Left ventricle myocardium inferior (tissue), 1 donor: ENCODE measurements around the gene AXIN1. TPM values are rescaled to one million over a fixed set of nuclear protein-coding genes. Genes with fewer than 3 reads are reported as not detected.
A peak's percentile ranks its signal among the peaks of the same experiment; 100 is the strongest.
"Not testable (repeated sequence)": the region's sequence is repeated elsewhere in the genome, so short reads cannot be mapped to it uniquely, and the experiment has no call there.

Experiments
- DNase-seq: peaks from one replicate; pipeline ENCODE4 v3.0.0-alpha.2; 2020
- H3K27ac ChIP-seq: fragments of 200-600 bp; replicated peaks from 2 replicates; pipeline ENCODE4 v1.8.0; 2021
- H3K27me3 ChIP-seq: fragments of 200-600 bp; 2 replicates; pipeline ENCODE4 v1.8.0; 2021; ENCODE audit warnings: low read depth
- H3K36me3 ChIP-seq: fragments of 200-600 bp; 2 replicates; pipeline ENCODE4 v1.8.0; 2021
- H3K4me1 ChIP-seq: fragments of 200-600 bp; 2 replicates; pipeline ENCODE4 v1.8.0; 2021
- H3K4me3 ChIP-seq: fragments of 200-600 bp; 2 replicates; pipeline ENCODE4 v1.8.0; 2021; ENCODE audit warnings: mild to moderate bottlenecking, moderate library complexity
- H3K9me3 ChIP-seq: fragments of 200-600 bp; replicated peaks from 2 replicates; pipeline ENCODE4 v1.8.0; 2021
- intact Hi-C: fragments of 100-400 bp; cut with micrococcal nuclease; formaldehyde crosslinking; loops from one replicate; pipeline ENCODE4 v1.11.0; 2022
- total RNA-seq: library from RNA; stranded (reverse); fragmentation: NEBNext Ultra II Directional; extraction: Animal tissue kit (Norgen Biotek cat#: 25700); gene quantifications from one replicate; pipeline ENCODE4 v1.2.1, GENCODE V29; 2021
- TF ChIP-seq, protein P1 (sequence below): fragments of 200-600 bp; IDR thresholded peaks from 2 replicates; pipeline ENCODE4 v1.8.0; 2021; ENCODE audit warnings: antibody characterized with exemption, mild to moderate bottlenecking, borderline replicate concordance
- donor health status: DM: no; HTN: yes; CAD: no; lungs with severe emphysema.

Gene AXIN1
- total RNA-seq, 1 donor from 2014 or later = 12.2 TPM

DNA sequence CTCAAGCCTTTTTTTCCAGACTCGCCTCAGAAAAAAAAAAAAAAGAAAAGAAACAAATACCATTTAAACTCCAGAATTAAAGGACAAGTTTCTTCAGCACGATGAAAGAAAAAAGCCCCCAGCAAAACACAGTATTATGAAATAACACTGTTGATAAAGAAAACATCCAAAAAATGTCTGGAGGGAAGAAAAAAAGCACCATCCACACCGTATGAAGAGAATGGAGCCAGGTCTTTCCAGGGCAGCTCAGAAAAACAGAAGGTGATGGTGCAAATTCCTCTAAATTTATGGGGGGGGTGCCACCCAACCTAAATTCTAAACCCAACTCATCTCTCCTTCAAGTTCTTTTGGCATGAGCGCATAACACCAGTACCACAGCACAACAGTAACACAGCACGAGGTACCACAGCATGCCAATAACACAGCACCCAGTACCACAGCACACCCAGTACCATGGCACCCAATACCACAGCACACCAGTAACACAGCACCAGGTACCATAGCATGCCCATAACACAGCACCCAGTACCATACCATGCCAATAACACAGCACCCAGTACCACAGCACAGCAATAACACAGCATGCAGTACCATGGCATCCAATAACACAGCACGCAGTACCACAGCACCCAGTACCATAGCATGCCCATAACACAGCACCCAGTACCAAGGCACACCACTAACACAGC, 19.0 kb downstream of the AXIN1 start:
- Histone ChIP-seq H3K9me3 (no peaks in the 10 kb centered on the region), H3K36me3 (no peaks in the 10 kb centered on the region), H3K27me3 (no peaks in the 10 kb centered on the region), H3K4me3 (no peak overlapping the region), H3K27ac (no peak overlapping the region), H3K4me1 (peaks cover 15% of the 10 kb centered on the region)
- TF ChIP-seq, protein P1, sequence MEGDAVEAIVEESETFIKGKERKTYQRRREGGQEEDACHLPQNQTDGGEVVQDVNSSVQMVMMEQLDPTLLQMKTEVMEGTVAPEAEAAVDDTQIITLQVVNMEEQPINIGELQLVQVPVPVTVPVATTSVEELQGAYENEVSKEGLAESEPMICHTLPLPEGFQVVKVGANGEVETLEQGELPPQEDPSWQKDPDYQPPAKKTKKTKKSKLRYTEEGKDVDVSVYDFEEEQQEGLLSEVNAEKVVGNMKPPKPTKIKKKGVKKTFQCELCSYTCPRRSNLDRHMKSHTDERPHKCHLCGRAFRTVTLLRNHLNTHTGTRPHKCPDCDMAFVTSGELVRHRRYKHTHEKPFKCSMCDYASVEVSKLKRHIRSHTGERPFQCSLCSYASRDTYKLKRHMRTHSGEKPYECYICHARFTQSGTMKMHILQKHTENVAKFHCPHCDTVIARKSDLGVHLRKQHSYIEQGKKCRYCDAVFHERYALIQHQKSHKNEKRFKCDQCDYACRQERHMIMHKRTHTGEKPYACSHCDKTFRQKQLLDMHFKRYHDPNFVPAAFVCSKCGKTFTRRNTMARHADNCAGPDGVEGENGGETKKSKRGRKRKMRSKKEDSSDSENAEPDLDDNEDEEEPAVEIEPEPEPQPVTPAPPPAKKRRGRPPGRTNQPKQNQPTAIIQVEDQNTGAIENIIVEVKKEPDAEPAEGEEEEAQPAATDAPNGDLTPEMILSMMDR = no peak
- no peak for DNase-seq
- intact Hi-C loops = no loop called here

- H3K27ac ChIP-seq, DNase-seq, H3K27me3 ChIP-seq, intact Hi-C loops, H3K4me3 ChIP-seq, H3K36me3 ChIP-seq, H3K9me3 ChIP-seq: not testable (repeated sequence)
- H3K4me1 ChIP-seq = peaks cover 31% of the 10 kb centered on the region
Measured at GRCh38 chr16:331181-331814, 21.2 kb downstream of the AXIN1 start.

DNA sequence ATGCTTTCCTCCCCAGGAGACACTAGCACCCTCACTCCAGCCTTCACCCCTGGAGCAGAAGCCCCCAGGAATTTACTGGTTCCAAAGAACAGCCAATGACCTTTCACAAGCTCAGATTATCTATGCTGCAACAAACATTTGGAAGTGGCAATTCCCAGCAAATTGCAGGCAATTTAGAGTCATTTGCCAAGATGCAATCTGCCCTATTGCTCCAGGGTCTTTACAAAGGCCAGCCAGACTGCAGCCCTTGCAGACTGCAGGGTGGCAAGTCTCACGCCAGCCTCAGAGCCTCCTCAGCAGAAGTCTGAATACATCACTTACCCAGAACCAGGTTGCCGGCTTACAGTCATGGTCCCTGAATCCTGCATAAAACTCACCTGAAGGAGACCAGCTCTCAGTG, 21.8 kb downstream of the AXIN1 start:
- intact Hi-C loops = no loop called here
- no peak overlapping the region for H3K4me3 ChIP-seq
- TF ChIP-seq, protein P1 = no peak
- H3K36me3 ChIP-seq = no peaks in the 10 kb centered on the region
- H3K9me3 ChIP-seq = no peaks in the 10 kb centered on the region
- peaks cover 28% of the 10 kb centered on the region for H3K4me1 ChIP-seq
- no peaks in the 10 kb centered on the region for H3K27me3 ChIP-seq
- DNase-seq = no peak
- H3K27ac ChIP-seq = no peak overlapping the region

DNA sequence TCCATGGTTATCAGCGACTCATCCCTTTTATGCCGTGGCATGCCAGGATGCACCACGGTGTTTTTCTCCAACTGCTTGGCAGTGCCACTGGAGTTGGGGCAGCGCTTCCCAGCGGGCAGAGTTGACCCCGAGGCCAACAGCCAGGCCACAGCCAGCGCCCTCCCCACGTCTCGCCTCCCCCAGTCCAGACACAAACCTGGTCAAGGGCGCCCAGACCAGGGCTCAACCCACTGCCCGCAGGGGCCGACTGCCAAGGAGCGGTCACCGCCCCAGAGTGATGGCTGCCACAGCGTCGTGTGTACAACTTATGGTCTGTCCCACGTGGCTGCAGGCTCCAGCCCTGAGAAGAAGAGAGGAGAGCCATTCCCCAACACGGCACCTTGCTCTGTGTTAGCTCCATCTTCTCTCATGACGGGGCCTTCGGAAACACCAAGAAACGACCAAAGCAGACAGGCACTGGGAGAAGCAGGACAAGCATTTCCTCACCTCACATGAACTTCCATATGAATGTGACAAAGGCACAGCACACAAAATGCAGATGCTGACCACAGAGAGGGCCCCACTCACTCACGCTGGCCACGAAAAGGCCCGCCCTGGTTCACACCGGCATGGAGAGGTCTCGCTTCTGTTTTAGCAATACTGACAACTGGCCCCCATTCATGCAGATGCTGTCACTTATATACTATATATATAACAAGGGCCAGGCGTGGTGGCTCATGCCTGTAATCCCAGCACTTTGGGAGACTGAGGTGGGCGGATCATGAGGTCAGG, 27.0 kb downstream of the AXIN1 start:
- H3K4me1 ChIP-seq = peaks cover 39% of the 10 kb centered on the region
- DNase-seq = no peak
- intact Hi-C loops = no loop called here
- peak overlapping the region; percentile 59 for H3K27ac ChIP-seq
- H3K27me3 ChIP-seq = no peaks in the 10 kb centered on the region
- H3K9me3 ChIP-seq = no peaks in the 10 kb centered on the region
- H3K4me3 ChIP-seq = peak overlapping the region; percentile 48
- TF ChIP-seq, protein P1 = no peak
- no peaks in the 10 kb centered on the region for H3K36me3 ChIP-seq

DNA sequence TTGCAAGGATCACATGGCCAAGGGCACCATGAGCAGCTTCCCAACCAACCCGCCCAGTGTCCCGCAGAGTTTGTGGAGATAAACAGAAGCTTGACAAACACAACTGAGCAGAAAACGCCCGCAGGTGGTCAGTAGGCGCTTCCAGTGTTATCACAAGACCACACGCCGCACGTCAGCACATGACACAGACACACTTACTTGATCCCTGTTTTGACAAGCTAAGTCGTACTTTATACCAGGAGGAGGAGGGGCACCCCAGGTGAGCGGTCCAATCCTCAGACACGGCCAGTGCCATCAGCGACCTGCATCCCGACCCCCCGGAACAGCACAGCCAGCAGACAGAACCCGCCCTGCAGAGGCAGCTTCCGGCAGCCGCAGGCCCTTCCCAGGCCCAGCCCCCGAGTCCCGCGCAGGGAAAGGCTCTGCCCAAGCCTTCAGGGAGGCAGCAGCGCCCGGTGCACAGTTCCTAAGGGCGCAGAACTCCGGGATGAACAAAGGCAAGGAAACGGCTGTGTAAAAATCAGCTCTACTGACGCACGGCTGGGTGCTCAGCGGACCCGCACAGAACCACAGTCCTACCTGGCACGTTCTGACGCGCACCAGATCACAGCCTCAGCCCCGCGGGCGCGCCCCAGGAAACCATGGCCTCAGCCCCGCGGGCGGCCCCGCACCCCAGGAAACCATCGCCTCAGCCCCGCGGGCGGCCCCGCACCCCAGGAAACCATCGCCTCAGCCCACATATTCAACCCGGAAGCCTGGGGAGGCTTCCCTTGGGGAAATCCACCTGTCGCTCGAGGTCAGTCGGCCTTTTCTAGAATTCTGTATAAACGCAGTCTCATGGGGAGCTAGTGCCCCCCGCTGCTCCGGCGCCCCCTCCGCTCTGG, 27.8 kb downstream of the AXIN1 start:
- H3K36me3 ChIP-seq = no peaks in the 10 kb centered on the region
- TF ChIP-seq, protein P1 = no peak
- no peaks in the 10 kb centered on the region for H3K27me3 ChIP-seq
- intact Hi-C loops = no loop called here
- peak; percentile 33 for DNase-seq
- no peaks in the 10 kb centered on the region for H3K9me3 ChIP-seq
- peaks cover 37% of the 10 kb centered on the region for H3K4me1 ChIP-seq
- peak overlapping the region; percentile 48 for H3K4me3 ChIP-seq
- peak overlapping the region; percentile 59 for H3K27ac ChIP-seq
